ENCODE measurements around the gene GCN1. TPM values are rescaled to one million over a fixed set of nuclear protein-coding genes. Genes with fewer than 3 reads are reported as not detected.
A peak's percentile ranks its signal among the peaks of the same experiment; 100 is the strongest.

GCN1 gene
- total and polyA plus RNA-seq, 10 of the 15 experiments (the other 5 are each of a cell fraction or from before 2014, with no cell fraction given): 10.8 to 150 (median 58.3) TPM

DNA sequence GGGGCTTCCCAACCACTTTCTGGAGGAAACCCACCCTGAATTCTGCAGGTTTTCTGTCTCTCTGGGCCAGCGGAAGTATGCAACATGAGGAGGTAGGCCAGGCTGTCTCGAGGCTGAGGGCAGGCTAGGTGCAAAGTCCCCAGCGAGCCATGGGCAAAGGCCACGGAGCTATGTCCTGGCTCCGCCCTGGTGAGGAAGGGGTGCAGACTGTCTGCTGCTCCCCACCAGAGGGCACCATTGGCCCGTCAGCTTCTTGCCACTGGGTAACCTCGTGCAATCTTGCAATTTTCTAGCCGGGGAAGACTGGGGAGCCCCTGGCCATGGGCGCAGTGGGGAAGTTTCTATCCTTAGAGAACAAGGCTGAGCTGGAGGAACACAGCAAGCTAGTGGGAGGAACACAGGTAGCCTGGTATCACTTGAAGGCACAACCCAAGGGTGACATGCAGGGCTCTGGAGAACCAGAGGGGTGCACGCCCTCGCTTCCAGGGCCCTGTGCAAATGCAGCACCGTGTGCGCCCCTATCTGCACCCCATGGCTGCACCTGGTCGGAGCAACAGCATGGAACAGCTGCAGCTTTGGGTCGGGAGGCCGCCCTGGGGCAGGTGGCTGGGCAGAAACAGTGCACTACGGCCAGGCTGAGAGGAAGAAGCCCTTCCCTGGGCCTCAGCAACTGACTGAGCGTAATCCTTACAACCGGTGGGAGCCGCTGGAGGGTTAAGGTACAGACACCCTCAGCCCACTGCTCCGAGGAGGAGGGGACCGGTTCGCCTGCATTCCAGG, 34.0 kb upstream of the GCN1 start (continued):
- TF ChIP-seq, protein P1, sequence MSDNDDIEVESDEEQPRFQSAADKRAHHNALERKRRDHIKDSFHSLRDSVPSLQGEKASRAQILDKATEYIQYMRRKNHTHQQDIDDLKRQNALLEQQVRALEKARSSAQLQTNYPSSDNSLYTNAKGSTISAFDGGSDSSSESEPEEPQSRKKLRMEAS (IDR thresholded peaks at IDR 0.05; ENCODE audit: low read depth, low read length): 0 out of 2 replicates have a peak, but pooled peaks have one; percentile 31
- TF ChIP-seq SRF (IDR thresholded peaks at IDR 0.05; ENCODE audit: low read depth in 2 of 2, low read length in 2 of 2) (no peak), MXI1 (IDR thresholded peaks at IDR 0.05; ENCODE audit: low read depth, low read length) (peak; percentile 69), PAX5 (IDR thresholded peaks at IDR 0.05; ENCODE audit: borderline replicate concordance, low read depth, low read length) (0 out of 2 replicates have a peak, but pooled peaks have one; percentile 40), PML (IDR thresholded peaks at IDR 0.05; ENCODE audit: low read length) (no peak), BMI1 (IDR thresholded peaks at IDR 0.05; ENCODE audit: borderline replicate concordance) (no peak), ZNF217 (IDR thresholded peaks at IDR 0.05) (no peak), SMAD5 (IDR thresholded peaks at IDR 0.05; ENCODE audit: low read depth) (no peak), STAT1 (conservative IDR thresholded peaks at IDR 0.05) (no peak), PAX8 (IDR thresholded peaks at IDR 0.05) (no peak)
- TF ChIP-seq, protein P2, sequence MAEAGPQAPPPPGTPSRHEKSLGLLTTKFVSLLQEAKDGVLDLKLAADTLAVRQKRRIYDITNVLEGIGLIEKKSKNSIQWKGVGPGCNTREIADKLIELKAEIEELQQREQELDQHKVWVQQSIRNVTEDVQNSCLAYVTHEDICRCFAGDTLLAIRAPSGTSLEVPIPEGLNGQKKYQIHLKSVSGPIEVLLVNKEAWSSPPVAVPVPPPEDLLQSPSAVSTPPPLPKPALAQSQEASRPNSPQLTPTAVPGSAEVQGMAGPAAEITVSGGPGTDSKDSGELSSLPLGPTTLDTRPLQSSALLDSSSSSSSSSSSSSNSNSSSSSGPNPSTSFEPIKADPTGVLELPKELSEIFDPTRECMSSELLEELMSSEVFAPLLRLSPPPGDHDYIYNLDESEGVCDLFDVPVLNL (IDR thresholded peaks at IDR 0.05; ENCODE audit: low read depth, low read length): no peak
- TF ChIP-seq, protein P3, sequence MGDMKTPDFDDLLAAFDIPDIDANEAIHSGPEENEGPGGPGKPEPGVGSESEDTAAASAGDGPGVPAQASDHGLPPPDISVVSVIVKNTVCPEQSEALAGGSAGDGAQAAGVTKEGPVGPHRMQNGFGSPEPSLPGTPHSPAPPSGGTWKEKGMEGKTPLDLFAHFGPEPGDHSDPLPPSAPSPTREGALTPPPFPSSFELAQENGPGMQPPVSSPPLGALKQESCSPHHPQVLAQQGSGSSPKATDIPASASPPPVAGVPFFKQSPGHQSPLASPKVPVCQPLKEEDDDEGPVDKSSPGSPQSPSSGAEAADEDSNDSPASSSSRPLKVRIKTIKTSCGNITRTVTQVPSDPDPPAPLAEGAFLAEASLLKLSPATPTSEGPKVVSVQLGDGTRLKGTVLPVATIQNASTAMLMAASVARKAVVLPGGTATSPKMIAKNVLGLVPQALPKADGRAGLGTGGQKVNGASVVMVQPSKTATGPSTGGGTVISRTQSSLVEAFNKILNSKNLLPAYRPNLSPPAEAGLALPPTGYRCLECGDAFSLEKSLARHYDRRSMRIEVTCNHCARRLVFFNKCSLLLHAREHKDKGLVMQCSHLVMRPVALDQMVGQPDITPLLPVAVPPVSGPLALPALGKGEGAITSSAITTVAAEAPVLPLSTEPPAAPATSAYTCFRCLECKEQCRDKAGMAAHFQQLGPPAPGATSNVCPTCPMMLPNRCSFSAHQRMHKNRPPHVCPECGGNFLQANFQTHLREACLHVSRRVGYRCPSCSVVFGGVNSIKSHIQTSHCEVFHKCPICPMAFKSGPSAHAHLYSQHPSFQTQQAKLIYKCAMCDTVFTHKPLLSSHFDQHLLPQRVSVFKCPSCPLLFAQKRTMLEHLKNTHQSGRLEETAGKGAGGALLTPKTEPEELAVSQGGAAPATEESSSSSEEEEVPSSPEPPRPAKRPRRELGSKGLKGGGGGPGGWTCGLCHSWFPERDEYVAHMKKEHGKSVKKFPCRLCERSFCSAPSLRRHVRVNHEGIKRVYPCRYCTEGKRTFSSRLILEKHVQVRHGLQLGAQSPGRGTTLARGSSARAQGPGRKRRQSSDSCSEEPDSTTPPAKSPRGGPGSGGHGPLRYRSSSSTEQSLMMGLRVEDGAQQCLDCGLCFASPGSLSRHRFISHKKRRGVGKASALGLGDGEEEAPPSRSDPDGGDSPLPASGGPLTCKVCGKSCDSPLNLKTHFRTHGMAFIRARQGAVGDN (IDR thresholded peaks at IDR 0.05): peak; percentile 76; the same call in 1 of the 2 replicates
- TF ChIP-seq, protein P4, sequence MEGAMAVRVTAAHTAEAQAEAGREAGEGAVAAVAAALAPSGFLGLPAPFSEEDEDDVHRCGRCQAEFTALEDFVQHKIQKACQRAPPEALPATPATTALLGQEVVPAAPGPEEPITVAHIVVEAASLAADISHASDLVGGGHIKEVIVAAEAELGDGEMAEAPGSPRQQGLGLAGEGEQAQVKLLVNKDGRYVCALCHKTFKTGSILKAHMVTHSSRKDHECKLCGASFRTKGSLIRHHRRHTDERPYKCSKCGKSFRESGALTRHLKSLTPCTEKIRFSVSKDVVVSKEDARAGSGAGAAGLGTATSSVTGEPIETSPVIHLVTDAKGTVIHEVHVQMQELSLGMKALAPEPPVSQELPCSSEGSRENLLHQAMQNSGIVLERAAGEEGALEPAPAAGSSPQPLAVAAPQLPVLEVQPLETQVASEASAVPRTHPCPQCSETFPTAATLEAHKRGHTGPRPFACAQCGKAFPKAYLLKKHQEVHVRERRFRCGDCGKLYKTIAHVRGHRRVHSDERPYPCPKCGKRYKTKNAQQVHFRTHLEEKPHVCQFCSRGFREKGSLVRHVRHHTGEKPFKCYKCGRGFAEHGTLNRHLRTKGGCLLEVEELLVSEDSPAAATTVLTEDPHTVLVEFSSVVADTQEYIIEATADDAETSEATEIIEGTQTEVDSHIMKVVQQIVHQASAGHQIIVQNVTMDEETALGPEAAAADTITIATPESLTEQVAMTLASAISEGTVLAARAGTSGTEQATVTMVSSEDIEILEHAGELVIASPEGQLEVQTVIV (IDR thresholded peaks at IDR 0.05; ENCODE audit: borderline replicate concordance, partially characterized antibody): no peak
- TF ChIP-seq, protein P5, sequence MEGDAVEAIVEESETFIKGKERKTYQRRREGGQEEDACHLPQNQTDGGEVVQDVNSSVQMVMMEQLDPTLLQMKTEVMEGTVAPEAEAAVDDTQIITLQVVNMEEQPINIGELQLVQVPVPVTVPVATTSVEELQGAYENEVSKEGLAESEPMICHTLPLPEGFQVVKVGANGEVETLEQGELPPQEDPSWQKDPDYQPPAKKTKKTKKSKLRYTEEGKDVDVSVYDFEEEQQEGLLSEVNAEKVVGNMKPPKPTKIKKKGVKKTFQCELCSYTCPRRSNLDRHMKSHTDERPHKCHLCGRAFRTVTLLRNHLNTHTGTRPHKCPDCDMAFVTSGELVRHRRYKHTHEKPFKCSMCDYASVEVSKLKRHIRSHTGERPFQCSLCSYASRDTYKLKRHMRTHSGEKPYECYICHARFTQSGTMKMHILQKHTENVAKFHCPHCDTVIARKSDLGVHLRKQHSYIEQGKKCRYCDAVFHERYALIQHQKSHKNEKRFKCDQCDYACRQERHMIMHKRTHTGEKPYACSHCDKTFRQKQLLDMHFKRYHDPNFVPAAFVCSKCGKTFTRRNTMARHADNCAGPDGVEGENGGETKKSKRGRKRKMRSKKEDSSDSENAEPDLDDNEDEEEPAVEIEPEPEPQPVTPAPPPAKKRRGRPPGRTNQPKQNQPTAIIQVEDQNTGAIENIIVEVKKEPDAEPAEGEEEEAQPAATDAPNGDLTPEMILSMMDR (IDR thresholded peaks at IDR 0.05 in 2 of 3, conservative IDR thresholded peaks at IDR 0.05 in 1 of 3; ENCODE audit: control insufficient read depth in 2 of 3, extremely low read depth in 1 of 3, insufficient read depth in 1 of 3, low read depth in 3 of 3, low read length in 3 of 3): peak; percentile 94 to 97 (median 96)
